ENCODE results near the gene NDE1. TPM values are rescaled to one million over a fixed set of nuclear protein-coding genes. Genes with fewer than 3 reads are reported as not detected.

Gene NDE1
- total RNA-seq, 1 donor from 2014 or later = 31.4 TPM

- Mint-ChIP-seq H3K27ac (ENCODE audit: unreplicated experiment) (no peak overlapping the region), H3K9me3 (ENCODE audit: unreplicated experiment) (no peaks in the 10 kb centered on the region), H3K4me3 (ENCODE audit: unreplicated experiment) (peak overlapping the region; percentile 79), H3K27me3 (ENCODE audit: low read depth, unreplicated experiment) (no peaks in the 10 kb centered on the region), H3K4me1 (ENCODE audit: low read depth, unreplicated experiment) (peaks cover 7% of the 10 kb centered on the region), H3K36me3 (ENCODE audit: low read depth, unreplicated experiment) (no peaks in the 10 kb centered on the region)
- peak overlapping the region; percentile 37 for H3K27ac ChIP-seq (ENCODE audit: low read depth, low read length)
- H3K9me3 ChIP-seq (ENCODE audit: insufficient read depth, low read depth, low read length) = no peaks in the 10 kb centered on the region
- FAIRE-seq (no peak), DNase-seq (ENCODE audit: low read depth) (no peak)
- peak overlapping the region; percentile 97 for H3K4me3 ChIP-seq (ENCODE audit: insufficient read depth, low read depth, low read length)
- no peaks in the 10 kb centered on the region for H3K27me3 ChIP-seq (ENCODE audit: insufficient read depth, low read length)
- peaks cover 30% of the 10 kb centered on the region for H4K20me1 ChIP-seq (ENCODE audit: insufficient read depth, low read length)
- peaks cover 14% of the 10 kb centered on the region for H3K4me1 ChIP-seq (ENCODE audit: insufficient read depth, low read length)
- TF ChIP-seq CTCF (IDR thresholded peaks at IDR 0.05; ENCODE audit: insufficient read depth, low read depth, low read length) (no peak), EZH2 (IDR thresholded peaks at IDR 0.05; ENCODE audit: insufficient read depth, low read length) (no peak)
- peaks cover 45% of the 10 kb centered on the region for H3K79me2 ChIP-seq (ENCODE audit: insufficient read depth, low read length)
- peak overlapping the region; percentile 79 for H2AFZ ChIP-seq (ENCODE audit: low read depth, low read length)
- H3K4me2 ChIP-seq (ENCODE audit: low read length) = peak overlapping the region; percentile 94
- no peaks in the 10 kb centered on the region for H3K36me3 ChIP-seq (ENCODE audit: insufficient read depth, low read length)
- peak overlapping the region; percentile 70 for H3K9ac ChIP-seq (ENCODE audit: low read length)
These were observed 372 bp upstream of the NDE1 start for GRCh38 chr16:15649727-15650018.

GRCh38 chr16:15650698-15651171, 690 bp downstream of the NDE1 start:
- peak overlapping the region; percentile 79 for H2AFZ ChIP-seq (ENCODE audit: low read depth, low read length)
- peak overlapping the region; percentile 94 for H3K4me2 ChIP-seq (ENCODE audit: low read length)
- Mint-ChIP-seq H3K36me3 (ENCODE audit: low read depth, unreplicated experiment) (no peaks in the 10 kb centered on the region), H3K4me3 (ENCODE audit: unreplicated experiment) (peak overlapping the region; percentile 99), H3K27ac (ENCODE audit: unreplicated experiment) (peak overlapping the region; percentile 93), H3K9me3 (ENCODE audit: unreplicated experiment) (no peaks in the 10 kb centered on the region), H3K27me3 (ENCODE audit: low read depth, unreplicated experiment) (no peaks in the 10 kb centered on the region), H3K4me1 (ENCODE audit: low read depth, unreplicated experiment) (peaks cover 7% of the 10 kb centered on the region)
- TF ChIP-seq CTCF (IDR thresholded peaks at IDR 0.05; ENCODE audit: insufficient read depth, low read depth, low read length) = no peak
- TF ChIP-seq EZH2 (IDR thresholded peaks at IDR 0.05; ENCODE audit: insufficient read depth, low read length) = no peak
- no peaks in the 10 kb centered on the region for H3K27me3 ChIP-seq (ENCODE audit: insufficient read depth, low read length)
- H3K36me3 ChIP-seq (ENCODE audit: insufficient read depth, low read length) = no peaks in the 10 kb centered on the region
- H4K20me1 ChIP-seq (ENCODE audit: insufficient read depth, low read length) = peaks cover 36% of the 10 kb centered on the region
- peaks cover 53% of the 10 kb centered on the region for H3K79me2 ChIP-seq (ENCODE audit: insufficient read depth, low read length)
- H3K27ac ChIP-seq (ENCODE audit: low read depth, low read length) = peak overlapping the region; percentile 82
- no peaks in the 10 kb centered on the region for H3K9me3 ChIP-seq (ENCODE audit: insufficient read depth, low read depth, low read length)
- DNase-seq (ENCODE audit: low read depth) (no peak), FAIRE-seq (no peak)
- peak overlapping the region; percentile 90 for H3K9ac ChIP-seq (ENCODE audit: low read length)
- H3K4me1 ChIP-seq (ENCODE audit: insufficient read depth, low read length) = peaks cover 14% of the 10 kb centered on the region
- peak overlapping the region; percentile 97 for H3K4me3 ChIP-seq (ENCODE audit: insufficient read depth, low read depth, low read length)

GRCh38 chr16:15652293-15653001, 2.4 kb downstream of the NDE1 start:
- Histone ChIP-seq H3K4me2 (ENCODE audit: low read length) (peak overlapping the region; percentile 64), H3K36me3 (ENCODE audit: insufficient read depth, low read length) (no peaks in the 10 kb centered on the region), H3K4me1 (ENCODE audit: insufficient read depth, low read length) (peaks cover 14% of the 10 kb centered on the region), H4K20me1 (ENCODE audit: insufficient read depth, low read length) (peaks cover 45% of the 10 kb centered on the region), H2AFZ (ENCODE audit: low read depth, low read length) (no peak overlapping the region), H3K79me2 (ENCODE audit: insufficient read depth, low read length) (peaks cover 68% of the 10 kb centered on the region), H3K9ac (ENCODE audit: low read length) (no peak overlapping the region), H3K27me3 (ENCODE audit: insufficient read depth, low read length) (no peaks in the 10 kb centered on the region), H3K27ac (ENCODE audit: low read depth, low read length) (peak overlapping the region; percentile 0), H3K9me3 (ENCODE audit: insufficient read depth, low read depth, low read length) (no peaks in the 10 kb centered on the region), H3K4me3 (ENCODE audit: insufficient read depth, low read depth, low read length) (no peak overlapping the region)
- no peak overlapping the region for H3K4me3 Mint-ChIP-seq (ENCODE audit: unreplicated experiment)
- no peak for FAIRE-seq
- H3K4me1 Mint-ChIP-seq (ENCODE audit: low read depth, unreplicated experiment) = peaks cover 7% of the 10 kb centered on the region
- H3K27me3 Mint-ChIP-seq (ENCODE audit: low read depth, unreplicated experiment) = no peaks in the 10 kb centered on the region
- H3K27ac Mint-ChIP-seq (ENCODE audit: unreplicated experiment) = peak overlapping the region; percentile 63
- TF ChIP-seq EZH2 (IDR thresholded peaks at IDR 0.05; ENCODE audit: insufficient read depth, low read length) (no peak), CTCF (IDR thresholded peaks at IDR 0.05; ENCODE audit: insufficient read depth, low read depth, low read length) (no peak)
- no peak for DNase-seq (ENCODE audit: low read depth)
- H3K36me3 Mint-ChIP-seq (ENCODE audit: low read depth, unreplicated experiment) = no peaks in the 10 kb centered on the region
- H3K9me3 Mint-ChIP-seq (ENCODE audit: unreplicated experiment) = no peaks in the 10 kb centered on the region
